PC-3 (cell line): ENCODE data around the gene CHPF2. TPM values are rescaled to one million over a fixed set of nuclear protein-coding genes. Genes with fewer than 3 reads are reported as not detected.

Experiments
- ATAC-seq: fragments of 200-7000 bp; cut with Tn5 transposase; 2 replicates; pipeline ENCODE4 v1.9.1; 2020; ENCODE audit warnings: mild to moderate bottlenecking, moderate library complexity
- BruUV-seq: library from RNA; stranded (reverse); fragments of 400-500 nt; replicated peaks from 2 replicates; lab custom pipeline; 2021; lab: Mats Ljungman, UMichigan
- CTCF ChIA-PET: fragments of 300-600 bp; sonication (Branson Sonifier 250); formaldehyde crosslinking; loops from one replicate; lab custom pipeline; 2022; ENCODE audit warnings: antibody characterized with exemption; lab: Charles Lee
- POLR2A ChIA-PET: fragments of 300-600 bp; sonication (Branson Sonifier 250); formaldehyde crosslinking; loops from one replicate; lab custom pipeline; 2022; ENCODE audit warnings: antibody characterized with exemption; ENCODE audit not compliant: unreplicated experiment; lab: Charles Lee
- DNase-seq: peaks from one replicate; pipeline ENCODE4 v3.0.0-alpha.2; 2015
- H2AFZ ChIP-seq: fragments of 300-600 bp; sonication (generic); 2 replicates; pipeline ENCODE4 v1.6.0; 2016; ENCODE audit warnings: antibody characterized with exemption, low read length
- H3F3A ChIP-seq: fragments of 300-600 bp; sonication (generic); one replicate; pipeline ENCODE4 v1.6.0; 2017; ENCODE audit warnings: antibody characterized with exemption, low read length, control low read depth, mild to moderate bottlenecking; ENCODE audit not compliant: unreplicated experiment
- H3K27ac ChIP-seq: fragments of 300-600 bp; sonication (generic); 2 replicates; pipeline ENCODE4 v1.5.1; 2016; ENCODE audit warnings: mild to moderate bottlenecking, low read length
- H3K27me3 ChIP-seq: fragments of 300-600 bp; sonication (generic); 2 replicates; pipeline ENCODE4 v1.6.1; 2016; ENCODE audit warnings: low read length, mixed read lengths
- H3K36me3 ChIP-seq: fragments of 300-600 bp; sonication (generic); 2 replicates; pipeline ENCODE4 v1.6.1; 2016; ENCODE audit warnings: low read depth, mixed run types, low read length, mixed read lengths
- H3K4me1 ChIP-seq: fragments of 300-600 bp; sonication (generic); 2 replicates; pipeline ENCODE4 v1.5.1; 2016; ENCODE audit warnings: low read length; ENCODE audit not compliant: insufficient read depth
- H3K4me2 ChIP-seq: fragments of 300-600 bp; sonication (generic); 2 replicates; pipeline ENCODE4 v1.6.0; 2016; ENCODE audit warnings: low read length
- H3K4me3 ChIP-seq: fragments of 300-600 bp; sonication (generic); 2 replicates; pipeline ENCODE4 v1.5.1; 2016; ENCODE audit warnings: mild to moderate bottlenecking, low read length, mixed read lengths
- H3K79me2 ChIP-seq: fragments of 300-600 bp; sonication (generic); 2 replicates; pipeline ENCODE4 v1.6.1; 2017; ENCODE audit warnings: low read length, mixed read lengths
- H3K9ac ChIP-seq: fragments of 300-600 bp; sonication (generic); 2 replicates; pipeline ENCODE4 v1.6.0; 2016; ENCODE audit warnings: mild to moderate bottlenecking, low read length
- H3K9me2 ChIP-seq: fragments of 300-600 bp; sonication (generic); replicated peaks from 2 replicates; pipeline ENCODE4 v1.6.1; 2016; ENCODE audit warnings: mixed run types, low read length, mixed read lengths
- H3K9me3 ChIP-seq: fragments of 300-600 bp; sonication (generic); 2 replicates; pipeline ENCODE4 v1.6.1; 2016; ENCODE audit warnings: low read length, mixed read lengths
- H4K20me1 ChIP-seq: fragments of 300-600 bp; sonication (generic); 2 replicates; pipeline ENCODE4 v1.6.1; 2016; ENCODE audit warnings: low read length, mixed read lengths
- CTCF ChIP-seq: fragments of 300-600 bp; sonication (generic); conservative IDR thresholded peaks from 2 replicates; pipeline ENCODE4 v1.5.1; 2017; ENCODE audit warnings: antibody characterized with exemption, low read depth, mild to moderate bottlenecking, low read length
- EZH2 ChIP-seq: fragments of 300-600 bp; sonication (generic); IDR thresholded peaks from one replicate; pipeline ENCODE4 v1.6.1; 2017; ENCODE audit warnings: antibody characterized with exemption, mild to moderate bottlenecking, low read length; ENCODE audit not compliant: unreplicated experiment
- EZH2phosphoT487 ChIP-seq: fragments of 300-600 bp; sonication (generic); IDR thresholded peaks from 2 replicates; pipeline ENCODE4 v1.6.1; 2018; ENCODE audit warnings: mild to moderate bottlenecking, antibody characterized with exemption, low read length, borderline replicate concordance
- intact Hi-C: fragments of 100-400 bp; cut with micrococcal nuclease; formaldehyde crosslinking; loops from 2 replicates; pipeline ENCODE4 v1.9.0; 2023
- total RNA-seq: library from RNA; depleted of rRNA; stranded (reverse); fragments of >200 nt; gene quantifications from 2 replicates; pipeline ENCODE4 v1.2.3, GENCODE V29; 2014

Gene CHPF2
- total RNA-seq, 1 experiment from 2014 or later = 30.1 TPM

GRCh38 chr7:151247611-151248345 is 15.5 kb downstream of the CHPF2 start:
- H3K9me2 ChIP-seq = no peaks in the 10 kb centered on the region
- POLR2A ChIA-PET = no interaction called here
- DNase-seq (no peak), ATAC-seq (no peak)
- peak overlapping the region; percentile 59; the same call in 1 of the 2 replicates for H3K9ac ChIP-seq
- BruUV-seq = no TSS peak
- H3F3A ChIP-seq = no peaks in the 10 kb centered on the region
- no peaks in the 10 kb centered on the region for H3K79me2 ChIP-seq
- H3K4me2 ChIP-seq = peak overlapping the region; percentile 99
- H3K27ac ChIP-seq = no peak overlapping the region
- no peaks in the 10 kb centered on the region for H3K36me3 ChIP-seq
- no peaks in the 10 kb centered on the region for H3K27me3 ChIP-seq
- TF ChIP-seq EZH2 (no peak), EZH2phosphoT487 (no peak), CTCF (no peak)
- H3K4me3 ChIP-seq = peak overlapping the region; percentile 77
- H3K4me1 ChIP-seq = peaks cover 4% of the 10 kb centered on the region
- H2AFZ ChIP-seq = peak overlapping the region; percentile 86
- intact Hi-C loops = loop anchor here (5.0 kb wide), 1 partner anchor 55 kb away; no protein-coding TSS in a partner anchor
- H4K20me1 ChIP-seq = no peaks in the 10 kb centered on the region
- no peaks in the 10 kb centered on the region for H3K9me3 ChIP-seq
- CTCF ChIA-PET = no interaction called here

GRCh38 chr7:151248346-151249033 is 16.2 kb downstream of the CHPF2 start, which contains the start of gene SMARCD3:
Gene SMARCD3, minus strand, starts transcription at chr7:151248694. Its CDS starts 132 bp downstream, at chr7:151248562.
- H3K79me2 ChIP-seq = no peaks in the 10 kb centered on the region
- H3K27me3 ChIP-seq = no peaks in the 10 kb centered on the region
- POLR2A ChIA-PET = no interaction called here
- H3K4me3 ChIP-seq = peak within 1 kb of the TSS; percentile 77
- no peaks in the 10 kb centered on the region for H3F3A ChIP-seq
- no peak within 1 kb of the TSS for H3K27ac ChIP-seq
- peak within 1 kb of the TSS; percentile 86 for H2AFZ ChIP-seq
- no TSS peak for BruUV-seq
- H3K36me3 ChIP-seq = no peaks in the 10 kb centered on the region
- no peaks in the 10 kb centered on the region for H3K9me3 ChIP-seq
- peak within 1 kb of the TSS; percentile 59 for H3K9ac ChIP-seq
- H3K4me2 ChIP-seq = peak within 1 kb of the TSS; percentile 99
- H4K20me1 ChIP-seq = no peaks in the 10 kb centered on the region
- TF ChIP-seq EZH2phosphoT487 = no peak
- TF ChIP-seq EZH2 = no peak
- TF ChIP-seq CTCF = no peak
- intact Hi-C loops = loop anchor here (5.0 kb wide), 1 partner anchor 54 kb away; no protein-coding TSS in a partner anchor
- ATAC-seq = peak; percentile 30
- peak; percentile 25 for DNase-seq
- H3K4me1 ChIP-seq = peaks cover 4% of the 10 kb centered on the region
- H3K9me2 ChIP-seq = no peaks in the 10 kb centered on the region
- CTCF ChIA-PET = no interaction called here
